ENCODE results near the gene POLD2.
A peak's percentile ranks its signal among the peaks of the same experiment; 100 is the strongest.

Gene POLD2

DNA sequence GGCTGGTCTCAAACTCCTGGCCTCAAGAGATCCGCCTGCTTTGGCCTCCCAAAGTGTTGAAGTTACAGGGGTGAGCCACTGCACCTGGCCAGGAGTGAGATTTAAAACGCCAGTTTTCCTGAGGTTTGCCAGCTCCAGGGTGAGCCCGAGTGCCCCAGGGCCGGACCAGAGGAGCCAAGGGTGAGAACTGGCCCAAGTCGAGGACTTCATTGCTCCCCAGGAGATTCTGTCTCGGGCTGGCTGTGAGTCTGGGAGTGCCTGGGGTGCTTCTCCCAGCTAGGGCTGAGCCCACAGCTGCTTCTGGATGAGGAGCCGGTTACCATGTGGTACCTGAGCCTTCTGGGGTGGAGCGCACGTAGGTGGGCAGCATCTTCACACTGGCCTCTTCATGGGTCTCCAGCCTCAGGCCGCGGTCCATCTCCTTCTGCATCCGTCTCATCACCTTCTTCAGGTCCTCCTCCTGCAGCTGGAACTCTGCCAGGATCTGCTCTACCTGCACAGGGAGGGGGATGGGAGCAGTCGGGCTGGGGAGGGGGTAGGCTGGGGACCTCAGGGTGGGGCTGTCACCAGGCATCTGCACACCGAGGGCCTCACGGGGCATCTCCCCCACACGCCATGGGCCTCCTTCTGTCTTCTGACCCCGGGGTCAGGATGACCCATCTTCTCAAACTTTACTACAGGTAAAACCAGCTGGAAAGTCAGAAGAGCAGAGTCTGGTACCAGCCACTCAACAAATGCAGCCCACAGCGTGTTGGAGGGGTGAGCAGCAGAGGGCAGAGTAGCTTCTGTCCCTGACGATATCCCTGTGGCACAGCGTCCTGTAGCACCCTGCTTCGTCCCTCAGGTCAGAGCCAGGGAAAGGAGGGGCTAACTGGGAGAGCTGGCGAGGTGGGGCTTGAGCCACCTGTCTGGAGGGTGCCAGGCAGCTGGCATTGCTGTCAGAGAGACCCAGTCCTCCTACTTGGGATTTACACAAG lies 29.9 kb upstream of the POLD2 start:
- no peak for DNase-seq

DNA sequence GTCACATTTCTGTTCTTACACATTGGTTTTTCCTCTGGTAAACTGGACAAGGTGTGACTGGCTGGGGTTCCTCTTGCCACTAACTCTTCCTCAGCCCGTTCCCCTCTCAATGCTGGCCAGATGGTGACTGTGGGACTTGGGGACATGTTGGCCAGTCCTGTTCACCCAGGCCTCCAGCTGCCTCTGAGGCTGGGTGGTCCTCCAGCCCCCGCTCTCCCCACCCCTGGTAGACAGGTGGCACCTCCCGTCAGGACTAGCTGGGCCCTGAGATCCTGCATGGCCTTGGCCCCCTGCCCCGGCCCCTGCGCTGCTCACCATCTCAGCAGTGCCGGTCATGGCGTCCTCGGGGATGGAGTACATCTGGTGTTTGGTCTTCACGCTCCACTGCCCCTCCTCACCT lies 28.6 kb upstream of the POLD2 start:
- DNase-seq, result no peak

DNA sequence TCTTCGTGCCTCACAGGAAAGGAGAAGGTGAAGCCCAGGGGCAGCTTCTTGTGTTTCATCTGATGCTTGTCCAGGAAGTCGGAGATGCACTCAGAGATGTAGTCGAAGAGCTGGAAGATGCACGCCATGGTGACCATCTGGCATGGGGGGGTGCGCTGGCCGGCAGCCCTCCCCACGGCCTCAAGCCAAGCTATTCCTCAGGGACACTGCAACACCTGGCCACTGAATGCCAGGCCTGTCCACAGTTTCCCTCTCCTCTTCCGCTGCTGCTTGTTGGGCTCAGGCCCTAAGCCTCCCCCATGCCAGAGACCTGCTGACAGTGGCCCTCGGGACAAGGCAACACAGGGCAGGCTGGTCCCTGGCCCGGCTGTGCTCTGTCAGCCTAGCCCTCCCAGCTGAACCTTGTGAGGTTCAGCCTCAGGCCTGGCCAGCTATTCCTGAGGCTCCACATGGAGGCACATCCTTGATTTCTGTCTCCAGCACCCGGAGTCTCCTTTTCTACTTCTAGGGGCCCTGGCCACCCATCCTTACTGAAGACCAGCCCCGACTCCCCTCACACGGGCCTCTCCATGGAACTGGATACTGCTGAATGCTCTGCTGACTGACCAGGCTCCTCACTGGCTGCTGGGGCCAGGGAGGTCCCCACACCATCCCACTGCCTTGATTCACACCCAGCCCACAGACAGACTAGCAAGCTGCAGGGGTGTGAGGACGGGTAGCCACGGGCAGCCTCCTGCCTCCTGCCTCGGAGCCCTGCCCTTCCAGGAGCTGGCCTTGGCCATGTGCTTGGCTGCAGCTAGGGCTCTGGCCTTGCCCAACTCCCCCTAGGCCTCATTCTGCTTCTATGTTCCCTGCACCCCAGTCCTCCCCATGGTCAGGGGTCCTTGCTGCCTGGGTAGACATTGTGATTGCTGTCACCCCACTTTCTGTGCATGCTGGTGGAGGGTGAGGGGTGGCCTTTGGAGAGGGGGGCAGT lies 27.9 kb upstream of the POLD2 start:
- no peak for DNase-seq

DNA sequence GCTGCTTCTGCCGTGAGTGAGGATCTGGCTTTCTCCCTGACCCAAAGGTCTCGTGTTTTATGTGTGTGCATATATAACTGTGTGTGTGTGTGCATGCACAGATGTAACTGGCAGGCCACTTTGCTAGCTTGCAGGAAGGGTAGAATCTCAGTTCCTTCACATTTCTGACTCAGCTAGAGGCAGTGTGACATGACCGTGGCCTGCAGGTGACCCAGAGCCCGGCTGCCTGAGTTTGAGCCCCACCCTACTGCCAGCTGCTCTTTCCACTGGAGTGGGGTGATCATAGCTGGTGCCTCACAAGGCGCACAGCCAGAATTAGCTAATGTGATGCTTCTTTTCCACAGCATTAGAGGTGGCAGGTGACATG lies 27.1 kb upstream of the POLD2 start:
- no peak for DNase-seq

DNA sequence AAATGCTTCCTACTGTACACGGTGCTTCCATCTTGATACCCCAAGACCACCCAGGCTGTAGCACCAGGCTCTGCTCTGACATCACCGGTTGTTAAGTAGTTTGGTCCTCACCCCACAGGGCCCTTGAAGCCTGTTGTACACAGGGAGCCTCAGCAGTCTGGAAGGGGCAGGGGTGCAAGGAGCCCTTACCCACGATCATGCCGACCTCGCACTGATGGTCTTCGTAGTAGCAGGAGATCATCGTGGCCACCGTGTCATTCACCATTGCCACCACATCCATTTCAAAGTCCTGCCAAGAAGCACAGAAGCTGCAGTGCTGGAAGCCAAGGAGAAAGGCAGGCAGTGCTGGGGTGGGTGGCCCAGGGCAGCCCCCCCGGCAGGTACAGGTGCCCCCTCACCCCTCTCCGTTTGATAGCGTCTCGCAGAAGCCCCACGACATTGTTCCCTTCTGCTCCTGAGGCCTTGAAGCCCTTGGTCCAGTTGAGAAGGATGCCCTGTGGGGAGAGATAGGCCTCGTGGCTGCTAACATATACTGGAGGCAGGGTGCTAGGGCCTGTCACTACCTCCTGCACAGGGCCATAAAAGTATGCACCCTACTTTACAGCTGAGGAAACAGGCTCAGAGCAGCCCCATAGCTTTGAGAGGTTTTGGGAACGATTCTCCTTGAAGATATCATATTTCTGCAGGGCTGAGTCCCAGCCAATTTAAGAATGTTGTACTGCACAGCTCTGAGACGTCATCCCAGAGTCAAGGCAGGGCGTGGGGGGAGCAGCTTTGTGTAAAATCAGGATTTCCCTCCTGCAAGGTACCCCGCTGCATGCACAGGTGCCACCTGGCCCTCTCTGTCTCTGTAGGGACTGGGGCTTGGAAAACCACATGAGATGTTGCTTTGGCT lies 26.5 kb upstream of the POLD2 start:
- DNase-seq, result no peak

DNA sequence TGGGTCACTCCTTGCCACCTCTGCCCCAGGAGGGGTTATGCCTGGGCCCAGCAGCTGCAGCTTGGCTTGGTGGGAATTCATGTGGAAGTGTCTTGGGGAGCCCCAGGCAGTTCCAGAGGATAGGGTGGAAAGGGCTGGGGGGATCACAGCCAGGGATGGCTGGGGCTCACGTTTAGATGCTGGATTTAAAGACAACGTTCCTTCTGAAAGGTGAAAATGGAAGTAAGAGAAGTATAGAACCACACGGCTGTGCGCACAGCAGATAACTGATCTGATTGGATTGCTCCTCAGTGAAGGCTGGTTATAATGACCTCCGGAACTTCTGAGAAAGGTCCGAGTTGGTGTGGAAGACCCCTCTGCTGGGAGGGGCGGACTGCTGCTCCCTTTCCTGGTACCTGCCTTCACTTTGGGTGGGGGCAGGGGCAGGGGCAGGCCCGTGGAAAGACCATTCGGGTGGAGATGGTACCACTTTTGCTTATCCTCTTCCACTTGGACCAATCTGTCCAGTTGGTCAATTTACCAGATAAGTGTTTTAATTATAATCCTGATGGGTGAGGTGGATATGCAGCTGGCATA lies 25.7 kb upstream of the POLD2 start:
- DNase-seq, result no peak

DNA sequence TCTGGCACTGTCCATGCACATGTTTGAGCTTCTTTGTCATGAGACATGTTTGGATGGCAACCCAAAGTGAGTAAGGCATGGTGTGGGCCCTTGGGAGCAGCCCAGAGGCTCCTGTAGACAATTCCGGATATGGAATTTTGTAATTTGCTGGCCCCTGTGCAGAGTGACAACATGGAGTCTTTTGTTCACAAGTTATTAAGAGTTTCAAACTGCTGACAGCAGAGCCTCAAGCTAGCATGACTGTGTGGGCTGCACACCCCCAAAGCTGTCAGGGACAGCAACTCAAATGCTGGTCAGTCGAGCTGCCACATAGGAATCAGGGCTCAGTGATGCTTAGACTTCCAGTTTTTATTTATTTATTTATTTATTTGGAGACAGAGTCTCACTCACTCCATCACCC lies 24.8 kb upstream of the POLD2 start:
- no peak for DNase-seq

DNA sequence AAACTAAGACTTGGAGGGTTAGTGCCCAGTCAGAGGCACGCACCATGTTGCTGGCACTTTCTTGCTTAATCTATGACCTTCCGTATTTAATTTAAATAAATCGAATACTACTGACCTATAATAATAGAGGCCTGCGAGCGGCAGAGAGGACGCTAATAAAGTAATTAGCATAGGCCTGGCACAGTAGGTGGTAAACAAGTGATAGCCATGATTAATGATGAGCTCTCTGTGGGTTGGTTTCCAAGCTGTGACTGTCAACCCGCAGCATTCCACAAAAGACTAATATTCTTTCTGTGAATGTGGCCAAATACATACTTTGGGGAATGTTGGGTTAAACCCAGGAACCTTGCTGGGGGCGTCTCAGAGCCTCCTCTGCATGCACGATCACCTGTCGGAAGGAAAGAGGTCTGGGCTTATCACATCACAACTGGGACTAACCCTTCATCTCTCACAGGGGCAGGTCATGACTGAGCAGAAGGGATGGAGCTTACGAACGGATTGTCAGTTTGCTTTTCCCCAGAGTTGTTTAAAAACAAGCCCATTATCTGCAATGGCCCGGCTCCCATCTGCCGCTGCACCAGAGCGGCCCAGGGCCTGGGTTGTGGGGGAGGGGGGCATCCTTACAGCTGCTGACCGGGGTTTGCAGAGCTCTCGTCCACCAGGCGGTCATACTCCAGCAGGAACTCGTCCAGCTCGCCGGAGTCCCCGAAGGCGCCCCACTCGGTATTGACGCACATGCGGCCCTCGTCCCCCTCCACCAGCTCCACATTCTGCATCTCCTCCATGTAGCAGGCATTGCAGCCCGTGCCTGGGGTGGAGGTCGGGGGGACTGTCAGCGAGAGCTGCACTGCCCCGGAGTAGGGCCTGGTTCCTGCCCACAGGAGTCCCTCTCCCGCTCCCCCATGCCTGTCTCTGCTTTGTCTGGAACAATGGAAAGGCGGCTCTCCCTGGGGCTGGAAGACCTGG lies 24.0 kb upstream of the POLD2 start:
- DNase-seq, result no peak

DNA sequence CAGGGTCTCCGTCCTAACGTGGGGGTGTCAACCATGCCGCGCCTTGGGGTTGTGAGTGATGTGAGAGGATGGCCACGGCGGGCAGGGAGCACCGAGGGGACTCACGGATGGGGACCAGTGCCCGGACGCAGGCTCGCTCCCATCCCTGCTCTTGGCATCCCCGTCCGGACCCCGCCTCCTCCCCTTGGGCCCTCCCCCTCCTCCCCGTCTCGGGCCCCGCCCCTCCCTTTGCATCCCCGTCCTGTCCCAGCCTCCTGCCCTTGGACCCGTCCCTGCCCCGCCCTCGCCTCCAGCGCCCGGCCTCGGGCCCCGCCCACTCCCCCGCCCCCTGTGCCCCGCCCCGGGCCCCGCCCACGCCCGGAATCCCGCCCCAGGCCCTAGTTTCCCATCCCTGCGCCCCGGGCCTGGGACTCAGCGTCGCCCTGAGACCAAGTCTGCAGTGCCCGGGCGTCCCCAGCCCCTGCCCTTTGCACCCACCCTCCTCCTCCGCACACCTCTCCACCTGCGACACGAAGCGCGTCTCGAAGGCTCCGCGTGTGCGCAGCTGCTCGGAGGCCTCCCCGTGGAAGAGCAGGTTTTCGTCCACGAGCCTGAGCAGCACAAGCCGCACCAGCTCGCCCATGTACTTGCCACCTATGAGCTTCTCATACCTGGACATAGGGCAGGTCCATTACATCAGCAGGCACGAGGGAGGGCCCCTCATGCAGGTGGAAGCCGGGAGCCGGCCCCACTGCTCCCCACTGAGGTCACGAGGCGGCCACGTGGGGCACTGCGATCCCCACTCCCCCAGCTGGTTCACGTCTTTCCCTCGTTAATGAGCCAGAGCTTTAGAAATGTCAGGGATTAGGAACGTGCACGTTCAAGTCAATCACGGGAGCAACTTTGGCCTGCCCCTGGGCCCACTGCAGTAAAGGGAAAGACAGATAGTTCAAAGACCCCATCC lies 22.9 kb upstream of the POLD2 start:
- DNase-seq, result peak; percentile 69

DNA sequence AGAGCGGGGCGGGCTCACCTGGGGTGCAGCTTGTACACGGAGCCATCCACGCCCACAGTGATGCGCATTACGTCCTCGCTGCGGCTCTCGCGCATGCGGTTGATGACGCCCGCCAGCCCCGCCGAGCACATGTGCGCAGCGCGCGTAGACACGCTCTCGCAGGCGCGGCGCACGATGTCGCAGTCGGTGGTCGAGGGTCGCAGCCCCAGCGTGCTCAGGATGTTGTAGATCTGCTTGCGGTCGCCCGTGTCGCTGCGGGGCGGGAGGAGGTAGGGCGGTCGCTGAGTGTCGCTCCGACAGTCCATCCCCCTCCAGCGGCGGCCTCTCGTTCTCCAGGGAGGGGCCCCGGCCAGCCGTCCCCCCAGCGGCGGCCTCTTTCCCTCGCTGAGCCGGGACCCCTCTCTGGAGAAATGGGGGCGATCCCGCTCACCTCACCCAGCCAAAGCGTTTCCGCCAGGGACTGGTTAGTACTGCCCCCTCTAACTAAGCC lies 22.2 kb upstream of the POLD2 start:
- peak; percentile 19 for DNase-seq

DNA sequence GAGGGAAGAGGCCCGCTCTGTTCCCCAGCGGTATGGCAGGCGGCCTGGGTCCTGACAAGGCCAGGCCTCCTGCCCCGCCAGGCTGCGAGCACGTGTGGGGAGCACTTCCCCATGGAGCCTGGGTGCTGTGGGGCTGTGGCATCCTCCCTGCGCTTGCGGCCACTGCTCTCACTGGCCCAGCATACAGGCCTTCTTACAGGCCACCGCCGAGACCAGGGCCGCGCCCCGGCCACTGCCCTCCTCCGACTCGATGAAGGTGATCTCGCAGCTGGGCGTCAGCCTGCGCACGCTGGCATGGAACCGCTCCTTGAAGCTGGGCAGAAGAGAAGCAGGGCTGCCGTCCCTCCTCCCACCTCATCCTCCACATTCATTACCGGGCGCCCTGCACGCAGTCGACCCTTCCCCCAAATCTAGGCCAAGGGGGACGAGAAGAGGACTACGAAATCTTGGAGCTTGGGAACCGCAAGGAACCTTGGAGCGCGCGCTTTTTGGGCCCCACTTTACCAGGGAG lies 21.7 kb upstream of the POLD2 start:
- no peak for DNase-seq

DNA sequence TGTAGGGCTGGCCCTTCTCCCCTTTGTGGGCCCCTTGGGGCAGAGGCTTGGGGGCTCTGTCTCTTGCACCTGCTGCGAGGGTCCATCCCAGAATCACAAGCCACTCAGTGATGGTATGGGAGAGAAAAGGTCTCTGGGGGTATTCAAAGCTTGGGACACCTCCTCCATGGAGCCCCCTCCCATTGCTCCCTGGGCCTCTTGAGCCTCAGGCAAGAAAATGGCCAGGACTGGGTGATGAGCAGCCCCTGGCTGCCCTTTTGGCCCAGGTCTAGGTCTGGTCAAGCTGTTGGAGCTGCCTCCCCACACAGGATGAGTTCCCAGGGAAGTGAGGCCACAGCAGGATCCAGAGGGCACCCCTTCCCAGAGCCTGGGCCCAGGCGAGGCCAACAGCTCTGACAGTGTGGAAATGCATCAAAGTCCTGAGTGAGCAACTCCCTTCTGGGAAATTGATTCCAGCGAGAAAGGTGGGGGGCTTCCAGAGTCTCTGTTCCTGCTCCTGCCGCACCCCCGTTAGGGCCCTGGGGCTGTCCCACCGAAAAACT lies 21.1 kb upstream of the POLD2 start:
- no peak for DNase-seq

DNA sequence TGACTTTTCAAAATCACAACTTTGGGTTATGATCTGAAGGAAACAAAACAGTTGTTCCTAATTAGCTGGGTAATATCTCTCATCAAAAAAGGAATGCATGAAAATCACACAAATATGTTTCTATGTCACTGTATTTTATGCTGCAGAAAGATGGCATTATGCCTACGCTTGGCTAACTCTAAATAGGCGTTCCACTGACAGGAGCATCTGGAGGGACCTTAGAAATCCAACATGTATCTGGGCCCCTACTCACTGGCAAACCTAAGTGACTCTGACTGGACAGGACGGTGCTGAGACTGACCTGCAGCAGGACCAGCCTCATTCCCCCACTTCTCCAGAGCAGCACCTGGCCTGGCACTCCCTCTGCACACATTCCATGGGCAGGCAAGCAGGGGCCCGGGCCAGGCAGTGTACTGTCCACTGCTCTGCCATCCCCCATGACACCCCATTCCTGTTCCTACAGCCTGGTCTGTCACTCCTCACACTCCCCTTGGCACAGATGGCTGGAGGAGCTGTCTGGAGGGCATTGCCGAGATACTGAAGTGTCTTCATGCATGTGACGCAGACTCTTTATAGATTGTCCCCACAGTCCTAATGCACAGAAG lies 20.4 kb upstream of the POLD2 start:
- DNase-seq, result no peak

DNA sequence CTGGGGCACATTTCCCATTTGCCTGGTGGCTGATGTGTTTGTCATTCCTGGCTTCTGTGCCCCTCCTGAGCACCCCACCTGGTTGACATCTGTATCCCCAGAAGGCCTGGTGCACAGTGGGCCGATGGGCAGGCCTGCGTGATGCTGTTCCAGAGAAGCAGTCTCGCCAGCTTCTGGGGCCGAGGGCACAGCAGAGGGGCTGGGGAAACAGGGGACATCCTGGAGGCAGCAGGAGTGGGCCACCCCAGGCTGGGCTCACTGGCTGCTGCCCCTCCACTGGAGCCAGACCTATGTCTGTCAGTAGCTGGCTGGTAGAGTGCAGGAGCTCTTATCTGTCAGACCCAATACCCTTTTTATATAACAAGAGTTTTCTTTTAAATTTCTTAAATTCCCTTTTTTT lies 18.7 kb upstream of the POLD2 start:
- DNase-seq, result no peak

DNA sequence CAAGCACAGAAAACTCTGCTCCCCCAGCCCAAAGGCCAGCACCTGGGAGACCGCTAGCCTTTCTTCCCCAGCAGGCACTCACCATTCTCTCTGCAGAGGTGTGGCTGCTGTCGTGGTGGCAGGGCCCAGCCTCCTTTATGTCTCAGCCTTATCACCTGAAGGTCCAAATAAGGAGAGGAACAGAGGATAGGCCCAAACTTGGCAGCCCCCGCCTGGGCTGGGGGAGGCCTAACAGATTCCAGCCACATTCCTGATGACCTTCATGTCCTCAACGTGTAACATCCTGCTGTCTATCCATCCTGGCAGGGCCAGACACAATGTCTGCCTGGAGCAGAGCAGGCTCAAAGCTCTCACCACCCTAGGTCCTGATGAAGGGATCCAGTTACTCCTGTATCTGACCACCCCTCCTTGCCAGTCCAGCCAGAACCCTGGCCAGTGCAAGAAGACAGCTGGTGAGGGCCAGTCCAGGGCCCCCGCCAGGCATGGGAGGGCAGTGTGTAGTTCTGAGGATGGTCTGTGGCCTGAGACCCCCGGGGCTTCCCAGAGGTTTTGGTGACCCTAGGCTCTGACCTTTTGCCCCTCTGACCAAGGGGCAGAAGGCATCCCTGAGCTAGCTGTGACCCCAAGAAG lies 18.0 kb upstream of the POLD2 start, which contains the start of gene MYL7:
MYL7 (minus strand) TSS at position 112 of the 630 bp plus-strand sequence; CDS start at position 85, 27 bp downstream.
- no peak for DNase-seq

DNA sequence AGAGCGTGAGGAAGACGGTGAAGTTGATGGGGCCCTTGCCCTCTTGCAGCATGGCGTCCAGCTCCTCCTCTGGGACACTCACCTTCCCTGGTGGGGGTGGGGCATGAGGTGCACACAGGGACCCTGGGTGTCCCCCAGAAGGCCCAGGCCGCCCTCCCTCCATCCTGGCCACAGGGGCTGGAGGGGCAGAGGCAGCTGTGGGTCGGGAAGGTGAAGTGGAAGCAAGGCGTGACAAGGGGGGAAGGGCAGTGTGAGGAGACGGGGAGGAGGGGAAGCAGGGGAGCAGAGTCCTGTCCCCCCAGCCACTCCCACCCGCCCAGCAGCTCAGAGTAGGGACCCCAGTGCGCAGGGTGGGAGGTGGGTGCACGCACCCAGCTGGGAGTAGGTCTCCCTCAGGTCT lies 17.0 kb upstream of the POLD2 start:
- DNase-seq, result no peak

DNA sequence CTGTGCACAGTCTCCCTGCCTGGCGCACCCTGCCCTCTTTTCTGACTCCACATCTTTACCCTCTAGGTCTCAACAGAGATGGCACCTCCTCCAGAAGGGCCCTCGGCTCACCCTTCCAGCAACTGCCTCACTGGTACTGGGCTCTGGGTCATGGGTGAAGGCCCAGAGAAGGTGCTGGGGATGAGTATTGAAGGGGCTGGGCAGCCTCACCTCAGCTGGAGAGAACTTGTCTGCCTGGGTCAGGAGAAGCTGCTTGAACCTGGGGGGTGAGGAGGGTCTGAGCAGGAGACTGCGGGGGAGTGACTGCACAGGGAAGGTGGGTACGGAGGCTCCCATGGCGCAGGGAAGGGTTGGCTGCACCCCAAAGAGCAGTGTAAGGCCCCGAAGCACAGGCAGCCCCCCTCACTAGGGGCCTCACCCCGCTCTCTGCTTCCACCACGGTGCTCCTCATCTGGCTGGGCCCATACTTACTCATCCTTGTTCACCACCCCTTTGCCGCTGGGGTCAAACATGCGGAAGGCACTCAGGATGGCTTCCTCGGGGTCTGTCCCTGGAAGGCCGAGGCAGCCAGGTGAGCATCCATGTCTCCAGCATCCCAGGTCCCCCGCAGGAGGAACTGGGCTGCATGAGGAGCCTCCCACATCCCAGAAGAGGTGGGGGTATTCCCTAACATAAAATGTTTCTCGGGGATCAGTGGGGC lies 16.1 kb upstream of the POLD2 start:
- no peak for DNase-seq

Data from fibroblast of skin of right quadriceps (primary cell).